ENCODE measurements around the gene AMN. TPM values are rescaled to one million over a fixed set of nuclear protein-coding genes. Genes with fewer than 3 reads are reported as not detected.

The AMN gene
- polyA plus RNA-seq, 1 donor = 0.16 TPM

DNA sequence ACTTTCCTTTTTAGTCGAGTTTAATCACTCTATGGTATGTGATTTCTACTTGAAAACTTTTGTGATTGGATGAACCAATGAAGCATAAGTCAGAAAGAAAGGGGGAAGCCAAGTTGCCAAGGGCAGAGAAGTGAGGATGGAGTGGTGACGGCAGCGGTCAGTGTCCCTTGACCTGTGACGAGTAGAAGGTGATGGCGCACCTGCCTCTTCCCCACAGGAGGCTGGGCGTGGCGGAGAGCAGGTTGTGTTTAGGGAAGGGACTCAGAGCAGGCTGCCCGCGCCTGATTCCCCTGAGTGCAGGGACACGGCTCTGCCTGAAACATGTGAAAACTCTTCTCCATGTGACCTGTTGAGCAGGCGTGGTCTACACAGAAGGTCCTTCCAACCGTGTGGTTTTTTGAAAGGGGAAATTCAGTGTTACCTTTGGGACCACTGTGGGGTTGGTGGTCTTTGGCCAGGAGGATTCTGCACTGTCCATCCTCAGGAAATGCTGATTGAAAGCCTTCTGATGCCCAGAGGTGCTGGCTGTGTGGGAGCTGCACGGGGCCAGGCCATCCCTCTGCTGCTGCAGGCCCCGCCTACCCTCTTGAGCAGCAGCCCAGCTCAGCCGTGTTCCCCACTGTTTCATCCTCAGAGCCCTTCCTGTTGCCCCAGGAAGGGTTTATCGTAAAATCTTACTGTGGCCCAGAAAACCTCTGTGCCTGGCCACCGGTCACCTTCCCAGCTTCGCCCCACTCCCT, 23.5 kb upstream of the AMN start:
- DNase-seq (ENCODE audit: low read depth) = no peak

- DNase-seq (ENCODE audit: low read depth) = no peak
These were observed 23.0 kb upstream of the AMN start for GRCh38 chr14:102899516-102899900.

- DNase-seq (ENCODE audit: low read depth) = no peak
These were observed 21.6 kb upstream of the AMN start for GRCh38 chr14:102900631-102901571.

DNA sequence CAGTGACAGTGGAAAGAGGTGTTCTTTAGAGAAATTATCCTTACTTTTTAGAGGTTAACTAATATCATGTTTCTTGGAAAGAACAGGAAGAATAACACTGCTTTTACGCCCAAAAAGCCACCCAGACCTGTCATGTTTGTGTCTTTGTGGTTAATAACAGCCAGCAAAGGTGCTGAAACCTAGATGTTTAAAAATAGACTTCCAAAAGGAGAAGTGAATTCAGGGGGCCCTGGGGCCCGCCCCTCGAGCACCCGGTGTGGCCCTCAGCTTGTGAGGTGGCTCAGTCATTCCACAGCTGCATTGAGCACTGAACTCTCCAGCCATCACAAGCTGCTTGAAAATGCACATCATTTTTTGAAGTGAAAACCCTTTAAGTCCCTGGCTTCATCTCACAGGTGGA, 20.8 kb upstream of the AMN start:
- DNase-seq (ENCODE audit: low read depth) = no peak

GRCh38 chr14:102902086-102902485, 20.4 kb upstream of the AMN start:
- DNase-seq (ENCODE audit: low read depth) = no peak

- DNase-seq (ENCODE audit: low read depth) = no peak
These were observed 19.8 kb upstream of the AMN start for GRCh38 chr14:102902523-102903247.

DNA sequence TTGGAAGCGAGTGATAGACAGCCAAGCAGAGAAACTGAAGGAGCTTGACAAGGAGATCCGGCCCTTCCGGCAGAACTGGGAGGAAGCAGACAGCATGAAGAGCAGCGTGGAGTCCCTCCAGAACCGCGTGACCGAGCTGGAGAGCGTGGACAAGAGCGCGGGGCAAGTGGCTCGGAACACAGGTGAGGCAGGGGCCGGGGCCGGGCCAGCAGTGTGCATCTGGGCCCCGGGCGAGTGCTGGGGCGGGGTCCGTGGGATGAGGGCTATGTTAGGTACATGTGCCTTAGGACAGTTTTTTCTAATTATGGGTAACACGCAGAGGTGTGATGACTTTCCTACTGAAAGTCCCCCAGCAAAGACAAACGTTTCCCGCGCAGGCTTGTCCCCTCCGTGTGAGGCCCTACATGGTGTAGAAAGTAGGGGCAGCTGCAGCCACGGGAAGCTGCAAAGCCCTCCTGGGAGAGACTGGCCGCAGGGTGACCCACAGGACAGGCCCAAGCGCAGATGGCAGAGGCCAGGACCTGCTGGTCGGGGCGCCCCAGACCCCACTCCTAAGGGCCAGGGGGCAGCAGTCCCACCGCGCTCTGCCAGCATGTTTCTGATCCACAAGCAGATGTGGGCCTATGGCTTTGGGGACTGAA, 19.1 kb upstream of the AMN start:
- no peak for DNase-seq (ENCODE audit: low read depth)

GRCh38 chr14:102903889-102904512, 18.5 kb upstream of the AMN start:
- no peak for DNase-seq (ENCODE audit: low read depth)

- no peak for DNase-seq (ENCODE audit: low read depth)
These were observed 17.1 kb upstream of the AMN start for GRCh38 chr14:102905116-102906108.

- no peak for DNase-seq (ENCODE audit: low read depth)
These were observed 15.7 kb upstream of the AMN start for GRCh38 chr14:102906616-102907302.

- DNase-seq (ENCODE audit: low read depth) = no peak
These were observed 15.1 kb upstream of the AMN start for GRCh38 chr14:102907303-102907844.

DNA sequence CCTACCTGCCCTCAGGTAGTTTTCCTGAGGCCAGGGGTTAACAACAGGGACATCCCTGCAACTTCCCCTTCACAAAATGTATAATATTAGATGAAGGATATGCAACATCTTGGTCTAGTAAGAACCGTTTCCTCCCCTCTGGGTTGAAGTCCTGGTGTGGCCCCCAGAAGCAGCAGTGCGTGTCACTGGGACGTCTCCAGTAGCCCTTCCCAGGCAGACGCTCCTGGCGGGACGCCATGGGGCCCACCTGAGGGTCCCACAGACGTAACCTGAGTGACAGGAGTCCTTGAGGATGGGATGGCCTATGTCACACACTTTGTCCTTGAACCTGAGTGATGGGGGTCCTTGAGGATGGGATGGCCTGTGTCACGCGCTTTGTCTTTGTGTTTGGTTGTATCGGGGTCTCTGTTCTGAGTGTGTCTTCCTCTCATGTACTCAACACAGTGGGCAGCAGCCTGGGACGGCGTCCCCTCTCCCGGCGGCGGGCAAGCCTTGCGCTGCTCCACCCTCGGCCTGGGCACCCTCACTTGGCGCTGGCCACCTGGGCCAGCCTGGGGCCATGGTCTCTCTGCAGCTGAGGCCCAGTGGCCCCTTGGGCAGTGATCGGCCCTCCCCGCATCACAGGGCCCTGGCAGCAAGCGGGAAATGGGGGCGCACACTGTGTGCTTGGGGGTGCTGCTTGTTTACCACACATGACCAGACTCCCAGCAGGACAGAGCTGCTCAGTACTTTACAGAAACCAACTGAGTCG, 14.3 kb upstream of the AMN start:
- DNase-seq (ENCODE audit: low read depth) = no peak

- DNase-seq (ENCODE audit: low read depth) = no peak
These were observed 13.6 kb upstream of the AMN start for GRCh38 chr14:102908766-102909455.

- no peak for DNase-seq (ENCODE audit: low read depth)
These were observed 13.0 kb upstream of the AMN start for GRCh38 chr14:102909462-102909861.

GRCh38 chr14:102909911-102910310, 12.6 kb upstream of the AMN start:
- DNase-seq (ENCODE audit: low read depth) = no peak

DNA sequence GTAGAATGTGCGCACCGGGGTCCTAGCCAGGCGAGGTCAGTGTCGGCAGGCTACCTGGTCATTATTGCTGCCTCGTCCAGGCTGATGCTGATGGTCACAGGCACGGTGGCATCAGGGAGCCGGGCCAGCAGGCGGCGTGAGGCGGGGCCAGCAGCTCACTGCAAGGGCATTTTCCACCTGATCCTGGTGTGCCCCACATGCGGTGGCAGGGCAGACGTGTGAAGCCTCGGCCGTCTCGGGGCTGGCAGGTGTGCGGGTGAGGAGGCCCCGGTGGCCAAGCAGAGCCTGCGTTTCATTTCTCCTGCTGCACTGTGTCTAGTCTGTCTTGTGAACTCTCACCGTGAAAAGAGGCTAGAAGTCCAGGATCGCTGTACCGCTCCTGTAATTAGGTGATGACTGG, 12.0 kb upstream of the AMN start:
- DNase-seq (ENCODE audit: low read depth) = no peak

DNA sequence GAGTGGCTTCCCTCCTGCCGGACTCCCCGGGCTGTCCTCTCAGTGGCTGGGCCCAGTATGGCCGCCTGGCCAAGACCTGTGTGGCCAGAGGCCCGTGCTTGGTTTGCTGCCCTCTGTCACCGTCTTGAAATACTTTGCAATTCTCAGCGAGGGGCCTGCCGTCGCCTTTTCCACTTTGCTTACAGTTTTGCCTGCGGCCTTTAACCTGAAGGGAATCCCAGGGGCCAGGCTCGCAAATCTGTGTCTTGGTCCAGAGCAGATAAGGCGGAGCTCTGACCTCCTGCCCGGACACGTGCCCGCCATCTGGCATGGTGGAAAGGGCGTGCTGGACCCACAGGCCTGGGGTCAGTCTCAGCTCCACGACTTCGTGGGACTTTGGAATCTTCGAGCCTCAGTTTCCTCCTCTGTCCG, 10.9 kb upstream of the AMN start:
- no peak for DNase-seq (ENCODE audit: low read depth)

All from forelimb muscle (tissue), 1 donor.